Measurements from ENCODE around the gene METRN. TPM values are rescaled to one million over a fixed set of nuclear protein-coding genes. Genes with fewer than 3 reads are reported as not detected.

METRN gene
- total and polyA plus RNA-seq, 7 experiments from 2014 or later, result 3.7 to 5.1 (median 4.8) TPM

GRCh38 chr16:715477-716199 is 720 bp downstream of the METRN start:
- Mint-ChIP-seq H3K9me3 (no peaks in the 10 kb centered on the region), H3K27me3 (peaks cover 0 to 31% (median 4%) of the 10 kb centered on the region in 5 donors), H3K36me3 (no peaks in the 10 kb centered on the region), H3K27ac (no peak overlapping the region), H3K4me3 (peak overlapping the region in 9 of 10 donors; percentile 27 to 81 (median 61)), H3K4me1 (peaks cover 0 to 24% (median 17%) of the 10 kb centered on the region in 7 donors)
- Histone ChIP-seq H3K9me3 (ENCODE audit: control insufficient read depth in 2 of 3, low read length in 3 of 3) (no peaks in the 10 kb centered on the region), H3K4me3 (ENCODE audit: low read length) (peak overlapping the region; percentile 30), H3K36me3 (ENCODE audit: control insufficient read depth in 2 of 3, insufficient read depth in 3 of 3, low read length in 3 of 3) (no peaks in the 10 kb centered on the region), H3K4me1 (ENCODE audit: control insufficient read depth in 2 of 2, insufficient read depth in 2 of 2, low read length in 2 of 2) (peaks cover 13% of the 10 kb centered on the region in 2 donors), H3K27ac (ENCODE audit: low read depth, low read length) (no peak overlapping the region), H3K27me3 (ENCODE audit: control insufficient read depth in 2 of 2, insufficient read depth in 2 of 2, low read length in 2 of 2) (peaks cover 0 to 4% of the 10 kb centered on the region in 2 donors)
- intact Hi-C loops (cut with micrococcal nuclease), result loop anchor here in 1 of 2 donors (1.0 to 10.0 kb wide), 3 partner anchors 12 to 259 kb away; partner anchors contain the start of genes HAGHL and LMF1
- DNase-seq (peak in 1 of 9 donors; percentile 53), ATAC-seq (peak; percentile 2)
- CTCF ChIA-PET, result interaction anchor here (0.6 to 0.7 kb wide), 2 partner anchors 17 to 21 kb away, joined by 3 read pairs; no protein-coding TSS in a partner anchor
- POLR2A ChIA-PET, result interaction anchor here (0.6 to 1.5 kb wide), 8 partner anchors 12 to 1499 kb away, joined by 3 to 7 read pairs (median 3); partner anchors contain the start of genes CIAO3, HAGHL, PGP and WDR24

DNA sequence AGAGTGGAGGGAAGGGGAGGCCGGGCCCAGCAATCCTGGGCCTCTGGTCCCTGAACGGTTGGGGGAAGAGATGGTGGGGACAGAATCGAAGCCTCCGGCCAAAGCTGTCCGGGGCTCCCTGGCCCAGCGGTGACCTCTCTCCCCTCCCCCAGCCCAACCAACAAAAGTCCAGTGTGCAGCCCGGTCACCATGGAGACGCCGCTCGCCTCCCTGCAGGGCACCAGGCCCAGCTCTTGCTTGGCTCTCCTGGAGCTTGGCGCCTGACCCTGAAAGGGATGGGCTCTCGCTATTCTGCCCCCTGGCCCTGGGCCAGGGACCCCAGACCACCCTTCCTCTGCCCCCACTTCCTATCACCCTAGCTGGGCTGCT is 1.3 kb downstream of the METRN start:
- POLR2A ChIA-PET, result interaction anchor here (0.9 to 1.5 kb wide), 6 partner anchors 11 to 1499 kb away, joined by 3 to 7 read pairs (median 4); partner anchors contain the start of genes CIAO3, HAGHL, PGP and WDR24
- Mint-ChIP-seq H3K27ac (peak overlapping the region in 1 of 9 donors; percentile 82), H3K27me3 (peaks cover 0 to 31% (median 4%) of the 10 kb centered on the region in 5 donors), H3K4me1 (peaks cover 0 to 24% (median 17%) of the 10 kb centered on the region in 7 donors), H3K36me3 (no peaks in the 10 kb centered on the region), H3K9me3 (no peaks in the 10 kb centered on the region), H3K4me3 (peak overlapping the region; percentile 27 to 81 (median 56))
- intact Hi-C loops (cut with micrococcal nuclease), result loop anchor here in 1 of 2 donors (10.0 kb wide), 1 partner anchor 259 kb away; the partner anchor contains the start of gene LMF1
- CTCF ChIA-PET, result interaction anchor here (0.6 to 0.9 kb wide), 2 partner anchors 20 to 68 kb away, joined by 3 read pairs; no protein-coding TSS in a partner anchor
- ATAC-seq (no peak), DNase-seq (no peak)
- Histone ChIP-seq H3K4me1 (ENCODE audit: control insufficient read depth in 2 of 2, insufficient read depth in 2 of 2, low read length in 2 of 2) (peaks cover 13 to 16% of the 10 kb centered on the region in 2 donors), H3K4me3 (ENCODE audit: low read length) (no peak overlapping the region), H3K9me3 (ENCODE audit: control insufficient read depth in 2 of 3, low read length in 3 of 3) (no peaks in the 10 kb centered on the region), H3K27ac (ENCODE audit: low read depth, low read length) (no peak overlapping the region), H3K27me3 (ENCODE audit: control insufficient read depth in 2 of 2, insufficient read depth in 2 of 2, low read length in 2 of 2) (peaks cover 0 to 3% of the 10 kb centered on the region in 2 donors), H3K36me3 (ENCODE audit: control insufficient read depth in 2 of 3, insufficient read depth in 3 of 3, low read length in 3 of 3) (no peaks in the 10 kb centered on the region)

- Mint-ChIP-seq H3K4me3 (peak overlapping the region in 5 of 10 donors; percentile 44 to 70 (median 51)), H3K9me3 (no peaks in the 10 kb centered on the region), H3K27ac (no peak overlapping the region), H3K36me3 (no peaks in the 10 kb centered on the region), H3K27me3 (peaks cover 0 to 31% (median 4%) of the 10 kb centered on the region in 5 donors), H3K4me1 (peaks cover 0 to 24% (median 17%) of the 10 kb centered on the region in 7 donors)
- Histone ChIP-seq H3K9me3 (ENCODE audit: control insufficient read depth in 2 of 3, low read length in 3 of 3) (no peaks in the 10 kb centered on the region), H3K27me3 (ENCODE audit: control insufficient read depth in 2 of 2, insufficient read depth in 2 of 2, low read length in 2 of 2) (no peaks in the 10 kb centered on the region), H3K36me3 (ENCODE audit: control insufficient read depth in 2 of 3, insufficient read depth in 3 of 3, low read length in 3 of 3) (no peaks in the 10 kb centered on the region), H3K27ac (ENCODE audit: low read depth, low read length) (no peak overlapping the region), H3K4me3 (ENCODE audit: low read length) (no peak overlapping the region), H3K4me1 (ENCODE audit: control insufficient read depth in 2 of 2, insufficient read depth in 2 of 2, low read length in 2 of 2) (peaks cover 17 to 20% of the 10 kb centered on the region in 2 donors)
- ChIA-PET POLR2A (interaction anchor here (0.6 to 1.5 kb wide), 4 partner anchors 13 to 1498 kb away, joined by 3 to 7 read pairs (median 4); partner anchors contain the start of gene PGP), CTCF (interaction anchor here (0.9 kb wide), 3 partner anchors 9 to 68 kb away, joined by 3 read pairs; partner anchors contain the start of gene CCDC78)
- intact Hi-C loops (cut with micrococcal nuclease), result loop anchor here in 1 of 2 donors (10.0 kb wide), 1 partner anchor 258 kb away; the partner anchor contains the start of gene LMF1
- DNase-seq (no peak), ATAC-seq (no peak)
These were observed 1.9 kb downstream of the METRN start for GRCh38 chr16:716768-717325.

DNA sequence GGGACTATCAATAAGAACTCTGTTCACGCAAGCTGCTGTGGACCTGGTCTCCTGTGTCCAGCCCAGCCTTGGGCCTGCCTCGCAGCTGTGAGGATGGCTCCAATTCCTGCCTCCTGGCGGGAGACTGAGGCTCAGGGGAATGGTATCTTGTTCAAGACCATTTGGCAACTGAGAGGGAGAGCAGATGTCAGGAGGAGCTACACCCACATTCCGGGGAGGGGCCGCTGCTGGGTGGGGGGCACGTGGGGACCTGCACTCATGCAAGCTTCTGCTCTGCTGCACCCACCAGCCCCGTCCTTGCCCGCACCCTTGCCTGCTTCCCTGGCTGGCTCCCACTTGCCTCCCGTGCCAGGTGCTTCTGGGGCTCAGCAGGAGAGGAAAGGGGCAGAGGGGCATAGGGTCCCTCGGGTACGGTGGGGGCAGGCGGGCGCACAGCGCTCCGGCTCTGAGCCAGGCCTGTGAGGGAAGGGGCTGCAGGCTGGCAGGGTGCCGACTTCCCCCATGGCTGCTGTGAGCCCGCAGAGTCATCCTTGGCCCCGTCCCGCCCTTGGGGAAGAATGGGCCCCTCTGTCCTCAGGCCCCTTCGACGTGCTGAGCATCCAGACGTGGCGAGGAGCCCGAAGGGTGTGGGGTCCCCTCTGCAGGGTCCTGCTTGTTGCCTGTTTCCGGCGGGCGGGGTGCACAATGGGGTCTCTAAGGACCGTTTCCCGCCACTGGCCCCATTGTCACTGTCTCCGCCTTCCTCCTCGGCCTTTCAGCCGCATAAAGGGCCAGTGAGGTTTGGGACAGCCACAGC is 2.7 kb downstream of the METRN start:
- CTCF ChIA-PET, result interaction anchor here (0.9 kb wide), 2 partner anchors 8 to 15 kb away, joined by 3 read pairs; partner anchors contain the start of gene CCDC78
- no peaks in the 10 kb centered on the region for H3K9me3 Mint-ChIP-seq
- H3K27me3 Mint-ChIP-seq, result peaks cover 0 to 30% (median 3%) of the 10 kb centered on the region in 5 donors
- ATAC-seq (no peak), DNase-seq (no peak)
- intact Hi-C loops (cut with micrococcal nuclease), result loop anchor here in 1 of 2 donors (10.0 kb wide), 1 partner anchor 257 kb away; the partner anchor contains the start of gene LMF1
- H3K4me3 ChIP-seq (ENCODE audit: low read length), result no peak overlapping the region
- no peak overlapping the region for H3K4me3 Mint-ChIP-seq
- H3K27ac ChIP-seq (ENCODE audit: low read depth, low read length), result no peak overlapping the region
- POLR2A ChIA-PET, result interaction anchor here (0.6 kb wide), 2 partner anchors 12 kb away, joined by 3 read pairs; no protein-coding TSS in a partner anchor
- H3K9me3 ChIP-seq (ENCODE audit: control insufficient read depth in 2 of 3, low read length in 3 of 3), result no peaks in the 10 kb centered on the region
- no peaks in the 10 kb centered on the region for H3K27me3 ChIP-seq (ENCODE audit: control insufficient read depth in 2 of 2, insufficient read depth in 2 of 2, low read length in 2 of 2)
- H3K27ac Mint-ChIP-seq, result no peak overlapping the region
- peaks cover 0 to 27% (median 18%) of the 10 kb centered on the region in 7 donors for H3K4me1 Mint-ChIP-seq
- H3K4me1 ChIP-seq (ENCODE audit: control insufficient read depth in 2 of 2, insufficient read depth in 2 of 2, low read length in 2 of 2), result peaks cover 17 to 25% of the 10 kb centered on the region in 2 donors
- no peaks in the 10 kb centered on the region for H3K36me3 Mint-ChIP-seq
- H3K36me3 ChIP-seq (ENCODE audit: control insufficient read depth in 2 of 3, insufficient read depth in 3 of 3, low read length in 3 of 3), result no peaks in the 10 kb centered on the region

DNA sequence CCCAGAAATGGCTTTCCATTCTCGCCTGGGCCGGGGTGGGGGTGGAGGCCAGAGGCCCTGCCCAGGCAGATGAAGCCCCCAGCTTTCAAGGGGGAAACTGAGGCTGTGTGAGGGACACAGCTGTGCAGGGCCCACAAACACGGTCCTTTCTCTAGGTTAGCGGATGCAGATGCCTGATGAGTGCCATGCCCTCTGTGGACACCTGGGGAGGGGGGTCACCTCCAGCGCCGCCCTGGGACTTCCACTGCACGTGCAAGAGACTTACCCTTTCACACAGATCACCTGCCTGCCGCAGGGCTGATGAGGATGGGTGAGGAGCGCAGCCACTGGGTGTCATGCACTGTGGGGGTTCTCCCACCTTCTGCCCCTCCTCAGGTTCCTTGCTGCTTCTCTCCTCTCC is 3.5 kb downstream of the METRN start:
- Mint-ChIP-seq H3K36me3 (no peaks in the 10 kb centered on the region), H3K27ac (no peak overlapping the region), H3K9me3 (no peaks in the 10 kb centered on the region), H3K4me3 (peak overlapping the region in 4 of 10 donors; percentile 51 to 87 (median 65)), H3K27me3 (peaks cover 0 to 26% (median 0%) of the 10 kb centered on the region in 5 donors), H3K4me1 (peaks cover 0 to 30% (median 17%) of the 10 kb centered on the region in 7 donors)
- peaks cover 17 to 25% of the 10 kb centered on the region in 2 donors for H3K4me1 ChIP-seq (ENCODE audit: control insufficient read depth in 2 of 2, insufficient read depth in 2 of 2, low read length in 2 of 2)
- DNase-seq (no peak), ATAC-seq (no peak)
- no peak overlapping the region for H3K27ac ChIP-seq (ENCODE audit: low read depth, low read length)
- intact Hi-C loops (cut with micrococcal nuclease), result loop anchor here in 1 of 2 donors (10.0 kb wide), 1 partner anchor 256 kb away; the partner anchor contains the start of gene LMF1
- ChIA-PET CTCF (no interaction called here), POLR2A (interaction anchor here (0.6 to 1.1 kb wide), 2 partner anchors 9 to 11 kb away, joined by 3 to 5 read pairs; partner anchors contain the start of gene HAGHL)
- no peaks in the 10 kb centered on the region for H3K36me3 ChIP-seq (ENCODE audit: control insufficient read depth in 2 of 3, insufficient read depth in 3 of 3, low read length in 3 of 3)
- no peaks in the 10 kb centered on the region for H3K27me3 ChIP-seq (ENCODE audit: control insufficient read depth in 2 of 2, insufficient read depth in 2 of 2, low read length in 2 of 2)
- H3K4me3 ChIP-seq (ENCODE audit: low read length), result no peak overlapping the region
- H3K9me3 ChIP-seq (ENCODE audit: control insufficient read depth in 2 of 3, low read length in 3 of 3), result no peaks in the 10 kb centered on the region

Data from naive thymus-derived CD4-positive, alpha-beta T cell (primary cell).